ENCODE results near the gene GLIS2.

- TF ChIP-seq CTCF (conservative IDR thresholded peaks at IDR 0.05 in 1 of 2, IDR thresholded peaks at IDR 0.05 in 1 of 2; ENCODE audit: extremely low read depth in 1 of 2, insufficient read depth in 1 of 2, low read depth in 1 of 2, low read length in 2 of 2) (no peak), EZH2 (IDR thresholded peaks at IDR 0.05; ENCODE audit: borderline replicate concordance, low read length) (no peak)
These were observed 2.6 kb downstream of the GLIS2 start for GRCh38 chr16:4318451-4318910.

Measured in mammary epithelial cell (primary cell).